HepG2 (cell line): ENCODE results near the gene PPP1R13L. TPM values are rescaled to one million over a fixed set of nuclear protein-coding genes. Genes with fewer than 3 reads are reported as not detected.
A peak's percentile ranks its signal among the peaks of the same experiment; 100 is the strongest.

Experiments used
- GABPB1 ChIP-seq: IDR thresholded peaks from 2 replicates; pipeline ENCODE4 v1.6.1; 2016; ENCODE audit warnings: mild to moderate bottlenecking, missing genetic modification reagents, moderate library complexity, missing compliant biosample characterization
- KDM4B ChIP-seq: sonication (generic); formaldehyde crosslinking; IDR thresholded peaks from 2 replicates; pipeline ENCODE4 v1.4.0; 2020; ENCODE audit warnings: missing genetic modification reagents
- KLF13 ChIP-seq: sonication (generic); formaldehyde crosslinking; IDR thresholded peaks from 2 replicates; pipeline ENCODE4 v1.4.0; 2020; ENCODE audit warnings: mild to moderate bottlenecking, missing genetic modification reagents
- KLF9 ChIP-seq: IDR thresholded peaks from 2 replicates; pipeline ENCODE4 v1.6.1; 2016; ENCODE audit warnings: low read depth
- MAFK ChIP-seq, 2 experiments: IDR thresholded peaks in 1 of 2; conservative IDR thresholded peaks in 1 of 2; 2 replicates each; pipeline ENCODE4 v1.6.1; 2011; ENCODE audit warnings: improper control_type of control experiment in 2 of 2, low read length in 2 of 2
- NFE2L1 ChIP-seq: sonication (generic); formaldehyde crosslinking; IDR thresholded peaks from 2 replicates; pipeline ENCODE4 v1.4.0; 2020; ENCODE audit warnings: missing genetic modification reagents, mild to moderate bottlenecking, borderline replicate concordance
- NFYC ChIP-seq: IDR thresholded peaks from 2 replicates; pipeline ENCODE4 v1.6.1; 2016; ENCODE audit warnings: missing genetic modification reagents, missing compliant biosample characterization
- PRDM10 ChIP-seq: sonication (generic); formaldehyde crosslinking; IDR thresholded peaks from 2 replicates; pipeline ENCODE4 v1.4.0; 2020; ENCODE audit warnings: low read depth, missing genetic modification reagents
- STAG1 ChIP-seq: sonication (generic); formaldehyde crosslinking; IDR thresholded peaks from 2 replicates; pipeline ENCODE4 v1.4.0; 2020; ENCODE audit warnings: missing genetic modification reagents
- TEF ChIP-seq: sonication (generic); formaldehyde crosslinking; IDR thresholded peaks from 2 replicates; pipeline ENCODE4 v1.5.0; 2020; ENCODE audit warnings: missing genetic modification reagents
- U2AF2 ChIP-seq: fragments of 200-400 bp; formaldehyde crosslinking; IDR thresholded peaks from 2 replicates; pipeline ENCODE4 v1.6.1; 2017; ENCODE audit warnings: low read depth, mild to moderate bottlenecking, low read length
- XRCC5 ChIP-seq: fragments of 200-400 bp; formaldehyde crosslinking; optimal IDR thresholded peaks from 2 replicates; pipeline ENCODE3; 2017; ENCODE audit warnings: mild to moderate bottlenecking, low read length
- ZBTB2 ChIP-seq: sonication (generic); formaldehyde crosslinking; IDR thresholded peaks from 2 replicates; pipeline ENCODE4 v1.8.0; 2022; ENCODE audit warnings: low read depth, missing genetic modification reagents
- ZBTB20 ChIP-seq: sonication (generic); formaldehyde crosslinking; IDR thresholded peaks from 2 replicates; pipeline ENCODE4 v1.8.1; 2023; ENCODE audit warnings: missing genetic modification reagents, low read depth, mild to moderate bottlenecking, borderline replicate concordance
- ZBTB8A ChIP-seq: sonication (generic); formaldehyde crosslinking; IDR thresholded peaks from 2 replicates; pipeline ENCODE4 v1.4.0; 2020; ENCODE audit warnings: mild to moderate bottlenecking, low read depth, missing genetic modification reagents, borderline replicate concordance
- ZNF253 ChIP-seq: sonication (generic); formaldehyde crosslinking; IDR thresholded peaks from 2 replicates; pipeline ENCODE4 v1.8.0; 2022; ENCODE audit warnings: mild to moderate bottlenecking, missing genetic modification reagents, borderline replicate concordance
- ZNF513 ChIP-seq: sonication (generic); formaldehyde crosslinking; conservative IDR thresholded peaks from 2 replicates; pipeline ENCODE4 v1.5.0; 2020; ENCODE audit warnings: missing genetic modification reagents
- ZNF550 ChIP-seq: sonication (generic); formaldehyde crosslinking; IDR thresholded peaks from 2 replicates; pipeline ENCODE4 v1.4.0; 2020; ENCODE audit warnings: mild to moderate bottlenecking, missing genetic modification reagents, borderline replicate concordance
- ZNF687 ChIP-seq: sonication (generic); formaldehyde crosslinking; IDR thresholded peaks from 2 replicates; pipeline ENCODE4 v1.5.1; 2020; ENCODE audit warnings: mild to moderate bottlenecking, missing genetic modification reagents, moderate library complexity
- polyA plus RNA-seq, 8 experiments: library from polyadenylated mRNA; depleted of rRNA in 3 of 8; stranded (reverse) in 7 of 8; unstranded in 1 of 8; fragments of >200 nt; fragmentation: Illumina TruSeq in 4 of 8; extraction: Trizol in 4 of 8; gene quantifications; 2 replicates each; pipeline versions ENCODE4 v1.2.1 to v1.2.3, GENCODE V29; 2011 to 2016; ENCODE audit warnings: low read depth in 4 of 8, missing spikeins in 1 of 8, mixed read lengths in 1 of 8; ENCODE audit not compliant: insufficient read depth in 1 of 8
- total RNA-seq, 5 experiments: library from RNA; depleted of rRNA; stranded (reverse); fragments of >200 nt; fragmentation: Illumina TruSeq; extraction: Trizol; gene quantifications; 2 replicates each; pipeline ENCODE4 v1.2.3, GENCODE V29; 2016; ENCODE audit warnings: low read depth in 1 of 5

The PPP1R13L gene
- total and polyA plus RNA-seq, 2 of the 13 experiments (the other 11 are each of a cell fraction or from before 2014, with no cell fraction given): 1.3 to 6.6 TPM

GRCh38 chr19:45346449-45346848, 58.4 kb downstream of the PPP1R13L start (continued):
- TF ChIP-seq ZBTB2 (no peak), ZNF550 (CRISPR knock-in tag) (no peak), NFYC (no peak), ZBTB20 (CRISPR knock-in tag) (no peak), STAG1 (CRISPR knock-in tag) (peak; percentile 50), KLF13 (CRISPR knock-in tag) (no peak), GABPB1 (CRISPR knock-in tag) (peak; percentile 40; the same call in 1 of the 2 replicates), U2AF2 (no peak), MAFK (conservative IDR thresholded peaks at IDR 0.05 in 1 of 2, IDR thresholded peaks at IDR 0.05 in 1 of 2; ENCODE audit: low read length in 2 of 2) (no peak), ZNF513 (CRISPR knock-in tag) (no peak), ZNF687 (CRISPR knock-in tag) (peak; percentile 59), PRDM10 (CRISPR knock-in tag) (no peak), TEF (CRISPR knock-in tag) (no peak), ZBTB8A (CRISPR knock-in tag) (no peak), XRCC5 (peak; percentile 28), ZNF253 (CRISPR knock-in tag) (no peak), KLF9 (no peak), KDM4B (CRISPR knock-in tag) (no peak), NFE2L1 (CRISPR knock-in tag) (no peak)
